Type B pancreatic cell (in vitro differentiated cells): Measurements from ENCODE around the gene EFS. TPM values are rescaled to one million over a fixed set of nuclear protein-coding genes. Genes with fewer than 3 reads are reported as not detected.
A peak's percentile ranks its signal among the peaks of the same experiment; 100 is the strongest.

Experiments
- DNase-seq: peaks from one replicate; pipeline ENCODE4 v3.0.0; 2021; ENCODE audit warnings: mixed read lengths; ENCODE audit not compliant: unreplicated experiment; ENCODE audit errors: extremely low spot score
- H3K27ac Mint-ChIP-seq: 2 replicates; pipeline ENCODE4 v1.8.0; 2021; ENCODE audit warnings: mild to moderate bottlenecking, mixed read lengths
- H3K27me3 Mint-ChIP-seq: 2 replicates; pipeline ENCODE4 v1.8.0; 2021; ENCODE audit warnings: mixed read lengths
- H3K36me3 Mint-ChIP-seq: 2 replicates; pipeline ENCODE4 v1.8.0; 2021; ENCODE audit warnings: mixed read lengths
- H3K4me1 Mint-ChIP-seq: one replicate; pipeline ENCODE4 v1.8.0; 2021; ENCODE audit warnings: mixed read lengths; ENCODE audit not compliant: unreplicated experiment
- H3K4me3 Mint-ChIP-seq: 2 replicates; pipeline ENCODE4 v1.8.0; 2021; ENCODE audit warnings: mild to moderate bottlenecking, mixed read lengths
- H3K9me3 Mint-ChIP-seq: 2 replicates; pipeline ENCODE4 v1.8.0; 2021; ENCODE audit warnings: mixed read lengths
- CTCF ChIP-seq: fragments of 200-600 bp; sonication (generic); conservative IDR thresholded peaks from 2 replicates; pipeline ENCODE4 v1.5.0; 2021; ENCODE audit warnings: antibody characterized with exemption, mild to moderate bottlenecking
- microRNA-seq: library from miRNA; unstranded; fragments of <30 nt; microRNA quantifications from one replicate; pipeline ENCODE4, GENCODE V29; 2020
- total RNA-seq: library from RNA; stranded (reverse); gene quantifications from 2 replicates; pipeline ENCODE4 v1.2.1, GENCODE V29; 2021; ENCODE audit warnings: low replicate concordance

The EFS gene
- total RNA-seq, 1 donor from 2014 or later, result 59.3 TPM

- no peak for DNase-seq
- TF ChIP-seq CTCF, result no peak
- peak overlapping the region; percentile 82 for H3K27ac Mint-ChIP-seq
Observed at GRCh38 chr14:23307687-23308644, 57.0 kb downstream of the EFS start.

DNA sequence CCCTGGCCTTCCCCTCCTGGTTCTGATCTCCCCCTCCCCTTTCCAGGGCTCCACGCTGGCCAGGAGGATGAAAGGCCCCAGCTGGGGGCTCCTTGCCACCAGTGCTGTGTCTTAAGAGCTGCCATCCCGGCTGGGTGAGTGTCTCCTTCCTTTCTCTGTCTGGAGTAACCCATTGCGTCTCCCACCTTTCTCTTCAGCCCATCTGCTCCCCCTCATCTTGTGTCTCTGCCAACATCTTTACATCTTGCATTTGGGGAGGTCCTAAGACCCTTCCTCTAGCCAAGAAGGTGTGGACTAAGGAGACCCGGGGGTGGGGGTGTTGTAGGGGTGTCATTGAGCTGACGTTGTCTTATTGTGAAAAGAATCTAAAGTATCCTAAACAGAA lies 57.8 kb downstream of the EFS start:
- no peak for TF ChIP-seq CTCF
- H3K27ac Mint-ChIP-seq, result peak overlapping the region; percentile 82

More at GRCh38 chr14:23307687-23308644, 57.0 kb downstream of the EFS start:
- no peaks in the 10 kb centered on the region for H3K27me3 Mint-ChIP-seq
- peak overlapping the region; percentile 97 for H3K4me3 Mint-ChIP-seq
- H3K4me1 Mint-ChIP-seq, result peaks cover 17% of the 10 kb centered on the region
- no peaks in the 10 kb centered on the region for H3K9me3 Mint-ChIP-seq
- H3K36me3 Mint-ChIP-seq, result peaks cover 10% of the 10 kb centered on the region

GRCh38 chr14:23306412-23307145 lies 58.4 kb downstream of the EFS start, which contains the start of gene BCL2L2:
Gene BCL2L2 (plus strand): TSS chr14:23306833. CDS start chr14:23307768, 935 bp downstream.
- no peaks in the 10 kb centered on the region for H3K9me3 Mint-ChIP-seq
- peak within 1 kb of the TSS; percentile 97 for H3K4me3 Mint-ChIP-seq
- H3K27me3 Mint-ChIP-seq, result no peaks in the 10 kb centered on the region
- TF ChIP-seq CTCF, result no peak
- peaks cover 17% of the 10 kb centered on the region for H3K4me1 Mint-ChIP-seq
- peak; percentile 88 for DNase-seq
- H3K27ac Mint-ChIP-seq, result peak within 1 kb of the TSS; percentile 82
- peaks cover 6% of the 10 kb centered on the region for H3K36me3 Mint-ChIP-seq

More for the DNA sequence above, 57.8 kb downstream of the EFS start:
- Mint-ChIP-seq H3K4me3 (peak overlapping the region; percentile 97), H3K4me1 (peaks cover 17% of the 10 kb centered on the region), H3K9me3 (no peaks in the 10 kb centered on the region), H3K36me3 (peaks cover 6% of the 10 kb centered on the region), H3K27me3 (no peaks in the 10 kb centered on the region)
- no peak for DNase-seq

Small RNA genes lying within 50 kb of the gene (microRNA-seq; reads per million reads assigned to microRNA genes)
- 3.0 reads per million, percentile 5 among the genes with 10 or more reads in this experiment for gene MIR208A

Other genes starting within 250 kb of the EFS start
- not detected in 2 replicates for gene CEBPE, start 245.9 kb downstream of the EFS start, total RNA-seq
- gene SLC7A8, start 181.5 kb downstream of the EFS start, total RNA-seq, result 56.1 and 56.7 TPM in 2 replicates
- not detected in 2 replicates for gene RNF212B, start 127.2 kb downstream of the EFS start, total RNA-seq
- 15.9 and 19.5 TPM in 2 replicates for gene HOMEZ, start 79.0 kb downstream of the EFS start, total RNA-seq
- gene PPP1R3E, start 62.3 kb downstream of the EFS start, total RNA-seq, result 10.1 and 16.7 TPM in 2 replicates
- gene BCL2L2, start 58.3 kb downstream of the EFS start, total RNA-seq, result 21.0 and 22.5 TPM in 2 replicates
- gene PABPN1, start 43.7 kb downstream of the EFS start, total RNA-seq, result 202 and 337 TPM in 2 replicates
- 16.8 and 52.5 TPM in 2 replicates for gene SLC22A17, start 12.3 kb downstream of the EFS start, total RNA-seq
- gene IL25, start 7.6 kb upstream of the EFS start, total RNA-seq, result not detected in 2 replicates
- 0.19 TPM in 1 of 2 replicates, not detected in the other for gene CMTM5, start 11.9 kb upstream of the EFS start, total RNA-seq
- gene MYH6, start 43.1 kb upstream of the EFS start, total RNA-seq, result 0.24 and 0.50 TPM in 2 replicates
- gene MYH7, start 70.5 kb upstream of the EFS start, total RNA-seq, result 0.14 TPM in 1 of 2 replicates, not detected in the other
- 36.5 and 51.1 TPM in 2 replicates for gene NGDN, start 104.5 kb upstream of the EFS start, total RNA-seq
- gene ZFHX2, start 186.6 kb upstream of the EFS start, total RNA-seq, result 5.6 and 11.1 TPM in 2 replicates
- gene THTPA, start 191.1 kb upstream of the EFS start, total RNA-seq, result 14.3 and 16.4 TPM in 2 replicates
- gene AP1G2, start 202.6 kb upstream of the EFS start, total RNA-seq, result 156 and 170 TPM in 2 replicates
- gene JPH4, start 213.6 kb upstream of the EFS start, total RNA-seq, result 0.33 and 8.3 TPM in 2 replicates